ENCODE measurements around the gene PRMT5. TPM values are rescaled to one million over a fixed set of nuclear protein-coding genes. Genes with fewer than 3 reads are reported as not detected.
"Not testable (repeated sequence)": the region's sequence is repeated elsewhere in the genome, so short reads cannot be mapped to it uniquely, and the experiment has no call there.

The PRMT5 gene
- polyA plus RNA-seq (2013, experiment 1 of 2; ENCODE audit: insufficient read length) = 86.2 TPM
- polyA plus RNA-seq (2013, experiment 2 of 2; ENCODE audit: insufficient read length) = 83.9 TPM

DNA sequence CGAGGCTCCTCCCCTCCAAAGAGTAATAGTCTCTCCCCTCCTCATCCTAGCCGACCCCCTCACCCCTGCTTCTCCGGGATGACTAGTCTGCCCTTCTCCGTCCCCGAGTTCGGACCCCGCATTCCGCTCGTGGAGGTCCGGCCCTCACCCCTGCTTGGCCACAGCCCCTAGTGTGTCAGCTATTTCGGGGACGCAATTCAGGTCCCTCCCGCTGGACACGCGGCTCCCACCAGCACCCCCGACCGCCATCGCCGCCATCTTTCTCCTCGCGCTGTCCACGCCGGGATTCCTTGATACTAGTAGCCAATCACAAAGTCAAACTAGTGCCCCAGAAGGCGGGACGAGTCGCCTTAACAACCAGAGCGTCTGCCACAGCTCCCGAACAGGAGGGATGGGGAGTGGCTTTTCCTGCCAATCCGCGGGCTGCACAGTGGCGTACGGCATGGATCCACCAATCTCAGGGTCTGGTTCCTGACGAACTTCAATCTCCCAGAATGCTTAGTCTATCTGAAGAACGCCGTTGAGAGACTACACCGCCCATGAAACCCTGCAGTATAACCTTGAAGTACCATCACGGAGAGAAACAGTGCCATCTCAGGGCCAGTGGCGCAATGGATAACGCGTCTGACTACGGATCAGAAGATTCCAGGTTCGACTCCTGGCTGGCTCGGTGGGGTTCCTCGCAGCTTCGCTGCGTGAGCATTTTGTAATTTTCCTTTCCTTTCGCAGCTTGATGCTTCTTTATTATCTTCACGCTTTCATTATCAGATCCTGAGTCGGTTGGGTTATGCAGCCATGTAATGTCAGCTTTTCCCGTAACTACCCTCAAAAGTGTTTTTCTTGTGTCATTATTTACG lies at the start of gene PRMT5:
PRMT5 (minus strand) TSS at position 273 of the 857 bp plus-strand sequence; CDS start at position 258, 15 bp downstream.
- DNase-seq = peak; percentile 100

DNA sequence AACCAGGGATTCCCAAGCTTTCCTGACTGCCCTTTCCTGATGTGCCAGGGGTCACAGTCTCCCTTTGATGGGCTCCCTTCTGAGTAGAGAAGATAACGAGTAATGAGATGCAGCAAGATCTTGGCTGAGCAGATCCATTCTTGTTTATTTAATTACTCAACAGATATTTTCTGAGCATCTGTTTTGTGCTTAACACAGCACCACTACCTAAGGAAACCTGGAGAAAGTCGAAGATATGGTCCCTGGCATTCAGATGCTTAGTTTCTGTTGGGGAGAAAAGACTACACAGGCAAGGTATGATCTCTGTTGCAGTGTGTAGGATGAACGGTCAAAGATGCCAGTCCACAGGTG lies 49.3 kb upstream of the PRMT5 start:
- no peak for DNase-seq

DNA sequence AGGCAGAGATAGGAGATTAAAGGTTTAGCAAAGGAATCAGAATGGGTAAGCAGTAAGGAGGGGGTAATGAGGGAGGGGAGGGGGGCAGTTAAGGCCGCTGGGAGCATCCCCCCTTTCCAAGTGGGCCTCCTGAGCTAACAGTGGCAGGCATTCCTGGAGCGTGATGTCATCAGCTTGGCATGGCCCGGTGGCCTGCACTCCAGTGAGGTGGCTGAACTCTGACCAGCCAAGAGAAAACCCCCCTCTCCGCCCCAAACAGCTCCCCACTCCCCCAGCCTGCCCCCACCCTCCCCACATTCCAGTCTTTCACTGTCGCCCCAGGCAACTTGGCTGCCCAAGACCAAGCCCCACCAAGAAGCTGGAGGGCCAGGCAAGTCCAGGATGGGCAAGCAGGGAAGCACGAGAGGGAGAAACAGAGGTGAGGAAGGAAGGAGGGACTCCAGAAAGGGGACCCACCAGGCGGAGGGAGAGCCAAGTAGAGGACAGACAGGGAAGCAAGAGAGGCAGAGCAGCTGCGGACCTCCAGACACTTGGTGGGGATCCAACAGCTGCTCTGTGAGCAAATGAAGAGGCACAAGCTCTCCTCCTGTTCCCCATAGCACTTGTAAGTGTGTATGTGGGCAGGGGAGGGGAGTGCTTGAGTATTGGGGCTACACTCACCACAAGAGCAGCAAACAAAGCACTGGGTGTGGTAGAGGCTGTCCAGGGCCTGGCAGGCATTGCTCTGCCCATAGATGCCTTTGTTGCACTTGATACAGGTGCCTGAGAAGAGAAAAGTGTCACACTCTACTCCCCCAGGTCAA lies 48.7 kb upstream of the PRMT5 start:
- peak; percentile 93 for DNase-seq

DNA sequence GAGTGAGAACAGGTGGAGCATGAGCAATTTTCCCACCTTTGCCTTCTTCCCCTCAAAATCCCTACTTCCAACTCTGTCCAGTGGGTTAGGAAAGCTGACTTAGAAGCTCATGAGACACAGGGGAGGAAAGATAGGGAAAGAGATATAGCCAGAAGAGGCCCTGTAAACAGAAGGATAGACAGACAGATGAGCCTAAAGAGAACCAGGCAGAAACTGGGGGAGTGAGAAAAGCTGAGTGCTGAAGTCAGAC lies 48.2 kb upstream of the PRMT5 start:
- no peak for DNase-seq

DNA sequence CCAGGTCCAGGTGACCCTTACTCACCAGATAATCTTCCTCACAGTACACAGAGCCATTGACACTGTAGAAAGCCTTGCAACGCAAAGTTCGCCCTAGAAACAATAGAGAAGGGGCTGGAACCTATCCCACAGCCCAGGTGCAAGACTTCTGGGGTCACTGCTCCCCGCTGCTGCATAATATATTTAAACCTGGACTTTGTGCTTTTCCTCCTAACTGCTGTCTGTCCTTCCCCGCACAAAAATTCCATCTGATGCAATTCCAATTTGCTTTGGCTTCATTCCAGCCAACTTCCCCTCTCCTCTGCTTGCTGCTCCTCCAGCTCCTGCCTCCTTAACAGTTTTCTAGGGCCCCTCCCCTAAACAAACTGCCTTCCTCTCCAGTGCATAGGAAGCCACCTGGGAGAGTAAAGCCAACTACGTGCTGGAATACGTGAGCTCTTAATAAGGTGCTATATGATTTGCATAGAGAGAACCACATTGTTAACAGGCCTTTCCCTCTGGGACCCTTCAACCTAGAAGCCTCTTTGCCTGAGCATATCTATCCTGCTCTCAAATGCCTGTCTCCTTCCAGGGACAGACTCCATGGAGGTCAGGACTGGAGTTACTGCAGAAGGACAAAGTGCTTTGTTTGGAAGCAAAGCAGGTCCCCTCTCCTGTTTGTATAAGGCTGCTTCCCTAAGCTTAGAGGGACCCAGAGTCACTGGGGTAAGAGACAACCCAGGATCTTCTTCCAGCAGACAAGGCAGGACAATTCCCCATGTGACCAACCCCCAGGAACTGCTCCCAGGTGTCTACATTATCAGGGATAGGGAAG lies 47.7 kb upstream of the PRMT5 start:
- DNase-seq = peak; percentile 82

DNA sequence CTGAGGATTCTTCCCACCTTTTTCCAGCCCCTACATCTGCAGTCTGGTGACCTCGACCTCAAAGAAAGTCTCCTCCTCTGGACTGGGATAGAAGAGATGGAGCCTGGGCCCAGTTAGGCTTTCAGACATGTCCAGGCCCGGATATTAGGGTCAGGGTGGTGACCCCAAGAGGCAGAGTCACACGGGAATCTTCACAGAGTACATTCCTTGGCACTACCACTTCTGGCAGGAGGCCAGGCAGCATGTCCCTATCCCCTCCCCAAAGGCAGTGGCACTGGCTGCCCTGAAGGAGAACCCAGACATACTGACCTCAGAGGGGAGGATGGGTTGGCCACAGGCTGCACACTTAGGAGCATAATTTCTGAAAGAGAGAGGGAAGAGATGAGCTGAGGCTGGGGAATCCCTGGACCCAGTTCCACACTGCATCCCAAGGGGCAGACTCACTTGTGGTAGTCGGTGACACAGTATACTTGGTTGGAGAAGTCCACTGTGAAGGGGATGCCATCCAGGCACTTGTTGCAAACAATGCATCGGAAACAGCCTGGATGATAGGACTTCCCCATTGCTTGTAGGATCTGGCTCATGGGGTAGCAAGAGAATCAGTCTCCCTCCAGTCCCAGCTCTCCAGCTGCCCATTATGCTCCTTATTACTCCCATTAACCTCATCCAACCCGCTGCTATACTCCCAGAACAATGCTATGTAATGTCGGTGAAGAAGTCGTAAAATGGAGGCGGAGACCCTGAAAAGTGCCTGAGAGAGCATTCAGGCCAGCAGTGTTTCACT lies 45.5 kb upstream of the PRMT5 start:
- no peak for DNase-seq

DNA sequence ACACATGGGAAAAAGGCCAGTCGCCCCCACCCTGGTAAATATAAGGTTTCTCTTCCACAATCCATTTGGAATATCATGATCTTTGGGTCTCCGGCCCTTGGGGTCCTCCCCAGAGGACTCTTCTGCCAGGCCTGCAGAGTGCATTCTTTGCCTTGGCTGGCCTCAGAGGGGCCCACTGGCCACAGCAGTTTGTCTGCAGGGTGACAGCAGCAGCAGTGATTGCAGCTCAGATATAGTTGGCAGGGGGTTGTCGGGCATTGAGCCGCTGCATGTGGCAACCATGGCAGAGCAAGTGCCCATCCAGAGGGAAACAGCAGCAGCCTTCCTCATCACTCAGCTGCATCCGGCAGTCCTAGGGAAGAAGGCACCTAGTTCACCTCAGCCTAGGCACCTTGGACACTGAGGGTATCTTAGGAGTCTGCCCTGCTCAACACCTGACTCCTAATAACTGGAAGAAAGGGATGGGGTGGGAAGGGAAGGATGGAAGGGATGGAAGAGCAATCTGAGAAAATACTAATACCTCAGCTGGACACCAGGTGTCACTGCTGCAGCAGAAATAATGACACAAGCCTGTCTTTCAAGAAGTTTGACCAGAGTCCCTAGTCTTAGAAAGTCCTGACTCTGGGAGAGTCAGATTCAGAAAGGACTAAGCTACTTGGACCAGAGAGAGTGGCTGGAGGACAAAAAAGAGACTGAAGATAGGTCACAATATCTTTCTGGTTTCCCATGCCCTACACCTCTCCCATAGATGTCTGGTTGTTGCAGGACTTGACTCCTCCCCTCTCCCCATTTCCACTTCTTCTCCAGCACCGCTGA lies 44.2 kb upstream of the PRMT5 start:
- peak; percentile 74 for DNase-seq

DNA sequence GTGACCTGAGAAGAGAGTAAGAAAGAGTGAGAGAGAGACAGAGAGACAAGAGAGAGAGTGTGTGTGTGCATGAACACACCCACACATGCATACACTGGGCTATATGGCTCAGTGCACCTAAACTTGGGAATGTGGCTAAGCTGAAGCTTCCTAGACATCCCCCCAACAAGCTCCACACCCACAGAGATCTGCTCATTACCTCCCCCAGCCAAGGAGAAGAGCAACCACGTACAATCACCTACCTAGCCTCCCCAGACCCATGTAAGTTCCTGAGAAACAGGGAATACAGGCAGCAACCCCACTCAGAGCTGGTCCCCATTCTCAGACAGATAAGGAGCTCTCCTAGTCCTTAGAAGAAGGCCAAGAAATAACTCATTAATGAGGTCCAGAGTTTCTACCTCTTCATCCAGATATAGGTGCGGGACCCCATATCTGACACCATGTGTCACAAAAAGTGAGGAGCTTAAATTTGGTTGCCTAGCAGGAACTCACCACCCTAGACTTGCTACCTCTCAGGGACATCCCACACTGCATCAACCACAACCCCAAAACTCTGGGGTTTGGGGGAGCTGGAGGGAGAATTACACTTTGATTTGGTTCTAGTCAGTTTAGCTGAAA lies 43.2 kb upstream of the PRMT5 start:
- no peak for DNase-seq

DNA sequence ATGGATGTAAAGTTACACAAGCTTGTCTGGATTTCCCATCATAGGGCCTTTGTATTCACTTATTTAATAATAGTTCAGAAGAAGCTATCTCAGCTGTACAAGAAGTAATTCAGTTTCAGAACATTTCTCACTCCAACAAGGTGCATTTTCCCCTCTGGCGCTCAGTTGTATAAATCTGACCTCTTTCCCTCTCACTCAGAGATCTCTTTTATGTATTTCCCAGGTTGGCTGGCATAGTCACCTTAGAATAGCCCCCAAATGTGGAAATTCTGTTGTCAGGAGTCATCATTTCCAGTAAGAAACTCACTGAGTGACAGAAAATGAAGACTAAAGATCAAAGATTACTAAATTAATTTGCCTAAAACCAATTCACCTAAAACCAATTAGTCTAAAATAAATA lies 42.0 kb upstream of the PRMT5 start:
- DNase-seq = no peak

DNA sequence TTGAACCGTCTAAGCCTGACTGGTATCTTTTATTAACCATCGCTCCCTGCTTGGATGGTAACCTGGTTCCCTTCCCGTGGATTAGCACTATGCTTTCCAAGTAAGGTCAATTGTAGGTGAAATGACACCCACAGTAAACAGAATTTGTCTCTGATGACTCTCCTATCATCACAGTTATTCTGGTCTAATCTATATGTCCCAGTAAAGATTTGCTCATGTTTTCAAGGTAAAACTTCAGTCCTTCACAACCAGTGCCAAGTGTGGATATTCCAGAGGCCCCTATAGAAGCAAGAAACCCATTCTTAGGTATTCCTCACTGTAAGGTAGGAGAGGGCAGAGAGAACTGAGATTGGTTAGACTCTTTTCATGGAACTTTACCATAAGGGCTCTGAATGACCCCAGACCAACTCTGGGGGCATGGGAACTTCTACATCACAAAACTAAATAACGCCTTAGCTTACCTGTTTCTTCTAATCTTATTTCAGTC lies 37.6 kb upstream of the PRMT5 start:
- no peak for DNase-seq

DNA sequence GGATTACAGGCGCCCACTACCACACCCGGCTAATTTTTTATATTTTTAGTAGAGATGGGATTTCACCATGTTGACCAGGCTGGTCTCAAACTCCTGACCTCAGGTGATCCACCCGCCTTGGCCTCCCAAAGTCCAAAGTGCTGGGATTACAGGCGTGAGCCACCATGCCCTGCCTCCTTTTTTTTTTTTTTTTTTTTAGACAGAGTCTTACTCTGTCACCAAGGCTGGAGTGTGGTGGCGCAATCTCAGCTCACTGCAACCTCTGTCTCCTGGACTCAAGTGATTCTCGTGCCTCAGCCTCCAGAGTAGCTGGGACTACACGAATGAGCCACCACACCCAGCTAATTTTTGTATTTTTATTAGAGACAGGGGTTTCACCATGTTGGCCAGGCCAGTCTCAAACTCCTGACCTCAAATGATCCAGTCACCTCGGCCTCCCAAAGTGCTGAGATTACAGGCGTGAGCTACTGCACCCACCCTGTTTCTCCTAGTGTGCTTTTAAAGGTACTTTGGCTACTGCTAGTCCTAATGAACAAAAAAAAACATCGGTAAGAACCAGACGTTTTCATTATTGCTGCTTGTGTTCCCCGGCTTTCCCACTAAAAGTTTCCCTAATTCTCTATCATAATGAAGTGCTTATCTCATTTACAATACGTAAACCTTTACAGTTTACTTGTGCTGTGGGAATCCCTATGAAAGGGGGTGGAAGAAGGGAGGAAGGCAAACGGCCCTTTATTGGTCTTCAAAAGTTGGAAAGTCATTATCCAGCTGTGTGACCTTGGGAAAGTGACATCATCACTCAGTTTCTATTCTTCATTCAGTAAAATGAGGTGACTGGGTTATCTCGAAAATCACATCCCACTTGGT lies 37.0 kb upstream of the PRMT5 start:
- DNase-seq = not testable (repeated sequence)

DNA sequence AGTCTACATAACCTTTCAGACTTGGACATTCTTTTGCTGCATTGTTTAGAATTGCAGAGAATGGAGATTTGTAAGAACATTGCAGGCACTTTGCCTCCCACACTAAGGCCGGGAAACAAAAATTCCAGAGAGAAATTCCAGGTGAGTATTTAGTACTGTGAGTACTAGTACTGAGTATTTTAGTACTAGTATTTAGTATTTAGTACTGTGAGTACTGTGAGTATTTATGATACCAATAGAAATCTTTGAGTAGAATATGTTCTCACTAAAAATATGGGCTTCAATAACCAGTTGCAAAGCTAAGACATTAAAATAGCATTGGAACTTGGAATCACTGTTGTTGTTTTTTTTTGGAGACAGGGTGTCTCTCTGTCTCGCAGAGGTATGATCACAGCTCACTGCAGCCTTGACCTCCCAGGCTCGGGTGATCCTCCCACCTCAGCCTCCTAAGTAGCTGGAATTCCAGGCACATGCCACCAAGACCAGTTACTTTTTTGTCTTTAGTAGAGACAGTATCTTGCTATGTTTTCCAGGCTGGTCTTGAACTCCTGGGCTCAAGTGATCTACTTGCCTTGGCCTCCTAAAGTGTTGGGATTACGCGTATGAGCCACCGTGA lies 33.0 kb upstream of the PRMT5 start:
- no peak for DNase-seq

DNA sequence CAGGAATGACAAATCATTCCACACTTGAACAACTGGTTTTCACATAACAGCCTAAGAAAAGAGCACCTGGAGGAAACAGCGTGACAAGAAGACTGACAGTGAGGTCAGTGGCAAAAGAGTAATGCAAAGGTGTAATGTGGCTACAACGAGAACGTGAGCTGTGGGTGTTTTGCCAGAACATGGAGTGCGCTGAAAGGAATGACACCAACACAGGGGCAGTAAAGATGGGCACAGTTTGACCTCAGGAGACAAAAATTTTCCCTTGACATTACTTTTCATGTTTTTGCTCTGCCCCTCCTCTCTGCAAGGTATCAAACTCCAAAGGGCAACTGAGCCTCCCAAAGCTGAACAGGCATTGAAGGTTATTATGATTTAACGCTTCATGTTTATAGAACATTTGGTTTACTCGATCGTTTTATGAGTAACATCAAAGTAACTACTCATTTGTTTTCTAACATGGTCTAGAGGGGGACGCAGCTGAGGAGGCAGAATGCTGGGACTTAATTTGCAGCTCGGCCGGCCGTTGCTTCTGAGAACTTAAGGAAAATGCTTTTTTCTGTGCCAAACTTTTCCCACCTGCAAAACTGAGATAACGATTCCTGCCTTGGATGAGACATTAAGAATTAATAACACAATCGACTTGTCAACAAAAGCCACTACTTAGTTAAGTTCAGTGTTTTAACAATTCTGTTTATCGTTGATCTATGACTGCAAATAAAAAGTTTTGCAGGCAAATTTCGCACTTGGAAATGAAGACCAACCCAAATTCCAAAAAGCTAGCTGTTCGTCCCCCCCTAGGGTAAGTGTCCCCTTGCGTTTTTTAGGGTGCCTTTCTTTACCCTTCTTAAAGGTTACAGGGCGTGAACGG lies 26.8 kb upstream of the PRMT5 start:
- DNase-seq = no peak

DNA sequence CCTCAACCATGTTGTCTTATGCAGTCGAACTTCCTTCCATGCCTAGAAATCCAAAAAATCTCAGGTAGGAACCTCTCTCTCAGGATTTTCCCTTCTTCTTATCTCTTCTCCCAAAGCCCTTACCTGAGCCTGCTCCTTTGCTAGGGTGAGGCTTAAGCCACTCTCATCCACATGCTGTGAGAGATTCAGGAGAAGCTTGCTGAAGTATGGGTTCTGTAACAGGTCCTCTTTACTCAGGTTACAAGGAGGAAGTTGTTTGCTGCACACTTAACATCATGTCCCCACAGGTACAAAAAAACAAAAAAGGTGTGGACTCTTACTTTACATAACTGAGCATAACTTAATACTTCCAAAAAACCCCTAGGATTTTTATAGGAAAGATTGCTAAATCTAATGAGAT lies 23.2 kb upstream of the PRMT5 start:
- no peak for DNase-seq

DNA sequence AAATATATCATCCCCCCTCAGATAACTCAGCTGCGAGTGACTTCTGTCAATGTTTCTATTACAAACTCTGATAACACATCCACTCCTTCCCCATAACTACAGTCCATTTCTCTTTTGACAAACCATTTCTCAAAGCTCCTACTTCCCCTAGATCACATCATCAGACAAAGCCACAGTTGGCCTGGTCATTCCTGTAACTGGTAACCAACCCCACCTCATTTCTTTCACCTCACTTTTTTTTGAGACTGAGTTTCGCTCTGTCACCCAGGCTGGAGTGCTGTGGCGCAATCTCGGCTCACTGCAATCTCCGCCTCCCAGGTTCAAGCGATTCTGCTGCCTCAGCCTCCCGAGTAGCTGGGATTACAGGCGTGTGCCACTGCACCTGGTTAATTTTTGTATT lies 22.6 kb upstream of the PRMT5 start:
- DNase-seq = not testable (repeated sequence)

DNA sequence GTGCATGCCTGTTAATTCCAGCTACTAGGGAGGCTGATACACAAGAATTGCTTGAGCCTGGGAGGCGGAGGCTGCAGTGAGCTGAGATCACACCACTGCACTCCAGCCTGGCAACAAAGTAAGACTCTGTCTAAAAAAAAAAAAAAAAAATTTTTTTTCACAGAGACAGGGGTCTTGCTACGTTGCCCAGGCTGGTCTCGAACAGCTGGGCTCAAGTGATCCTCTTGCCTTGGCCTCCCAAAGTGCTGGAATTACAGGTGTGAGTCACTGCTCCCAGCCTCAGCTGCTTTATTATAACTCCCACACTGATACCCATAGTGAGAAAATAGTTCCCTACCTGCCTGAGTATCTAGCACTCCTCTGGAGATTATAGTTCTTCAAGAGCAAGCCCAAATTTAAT lies 16.5 kb upstream of the PRMT5 start:
- DNase-seq = no peak

DNA sequence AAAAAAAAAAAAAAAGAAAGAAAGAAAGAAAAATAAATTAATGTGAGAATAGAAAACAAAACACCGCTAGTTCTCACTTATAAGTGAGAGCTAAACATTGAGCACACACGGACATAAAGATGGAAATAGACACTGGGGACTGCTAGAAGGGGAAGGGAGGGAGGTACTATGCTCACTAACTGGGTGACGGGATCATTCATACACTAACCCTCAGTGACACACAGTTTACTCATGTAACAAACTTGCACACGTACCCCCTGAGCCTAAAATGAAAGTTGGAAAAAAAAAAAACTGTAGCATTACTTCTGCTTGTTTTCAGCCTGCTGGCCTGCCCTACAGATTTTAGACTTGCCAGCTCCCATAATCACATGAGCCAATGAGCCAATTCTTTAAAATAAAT lies 10.5 kb upstream of the PRMT5 start:
- DNase-seq = peak; percentile 55

DNA sequence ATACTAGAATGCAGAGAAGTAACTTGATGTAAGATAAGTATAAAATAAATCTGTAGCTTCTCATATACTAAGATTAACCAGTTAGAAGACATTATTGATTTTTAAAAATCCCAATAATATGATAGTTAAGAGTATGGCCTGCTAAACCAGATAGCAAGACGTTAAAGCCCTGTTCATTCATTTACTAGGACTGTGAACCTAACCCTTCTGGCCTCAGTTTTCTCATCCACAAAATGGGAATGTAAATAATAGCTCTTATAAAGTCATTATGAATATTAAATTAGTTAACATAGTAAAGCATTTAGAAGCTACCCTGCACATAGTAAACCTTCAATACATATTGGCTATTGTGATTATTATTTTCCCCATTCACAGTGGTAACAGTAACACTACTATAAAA lies 6.0 kb upstream of the PRMT5 start:
- DNase-seq = no peak
